GM12865 (cell line): Measurements from ENCODE around the gene NSD1.

Experiments used
- DNase-seq: peaks from one replicate; pipeline ENCODE4 v3.0.0; 2010; ENCODE audit warnings: low read depth
- H3K4me3 ChIP-seq: 2 replicates; pipeline ENCODE4 v1.5.1; 2011; ENCODE audit warnings: mild to moderate bottlenecking, low read depth, low read length, control low read depth
- TF ChIP-seq, protein P1 (sequence below): IDR thresholded peaks from 2 replicates; pipeline ENCODE4 v1.5.1; 2011; ENCODE audit warnings: low read length, control low read depth, low read depth, inconsistent platforms; ENCODE audit not compliant: insufficient read depth; ENCODE audit errors: missing control alignments

Gene NSD1

DNA sequence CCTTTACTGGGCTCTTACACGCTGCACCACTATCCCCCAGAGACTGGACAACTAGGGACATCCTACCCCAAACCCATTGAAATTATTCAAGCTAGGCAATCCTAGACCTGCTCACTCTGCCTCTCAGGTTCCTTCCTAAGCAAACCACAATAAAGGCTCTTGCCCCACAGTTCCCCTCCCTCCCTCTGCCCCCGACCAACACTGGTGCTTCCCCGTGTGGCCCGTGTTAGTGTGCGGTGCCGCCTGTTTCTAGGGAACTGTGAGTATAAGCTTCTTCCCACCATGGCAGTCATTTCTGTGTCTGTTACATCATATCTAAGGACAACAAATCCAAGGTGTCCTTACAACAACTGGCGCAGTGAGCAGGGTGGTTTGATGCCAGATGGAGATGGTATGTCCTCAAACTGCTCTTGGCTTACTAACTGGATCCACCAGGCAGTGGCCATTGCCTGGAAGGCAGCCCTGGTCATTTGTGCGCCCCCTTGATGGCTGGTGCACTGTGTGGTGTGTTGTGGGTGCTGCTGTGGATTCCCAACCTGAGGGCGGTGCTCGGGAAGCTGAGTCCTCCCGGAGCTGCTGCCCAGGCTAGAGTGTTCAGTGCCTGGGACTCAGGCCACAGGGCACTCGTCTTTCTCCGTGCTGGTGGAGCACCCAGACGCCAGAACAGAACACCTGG is 186.5 kb downstream of the NSD1 start:
- no peak for DNase-seq
- TF ChIP-seq, protein P1, sequence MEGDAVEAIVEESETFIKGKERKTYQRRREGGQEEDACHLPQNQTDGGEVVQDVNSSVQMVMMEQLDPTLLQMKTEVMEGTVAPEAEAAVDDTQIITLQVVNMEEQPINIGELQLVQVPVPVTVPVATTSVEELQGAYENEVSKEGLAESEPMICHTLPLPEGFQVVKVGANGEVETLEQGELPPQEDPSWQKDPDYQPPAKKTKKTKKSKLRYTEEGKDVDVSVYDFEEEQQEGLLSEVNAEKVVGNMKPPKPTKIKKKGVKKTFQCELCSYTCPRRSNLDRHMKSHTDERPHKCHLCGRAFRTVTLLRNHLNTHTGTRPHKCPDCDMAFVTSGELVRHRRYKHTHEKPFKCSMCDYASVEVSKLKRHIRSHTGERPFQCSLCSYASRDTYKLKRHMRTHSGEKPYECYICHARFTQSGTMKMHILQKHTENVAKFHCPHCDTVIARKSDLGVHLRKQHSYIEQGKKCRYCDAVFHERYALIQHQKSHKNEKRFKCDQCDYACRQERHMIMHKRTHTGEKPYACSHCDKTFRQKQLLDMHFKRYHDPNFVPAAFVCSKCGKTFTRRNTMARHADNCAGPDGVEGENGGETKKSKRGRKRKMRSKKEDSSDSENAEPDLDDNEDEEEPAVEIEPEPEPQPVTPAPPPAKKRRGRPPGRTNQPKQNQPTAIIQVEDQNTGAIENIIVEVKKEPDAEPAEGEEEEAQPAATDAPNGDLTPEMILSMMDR: no peak
- H3K4me3 ChIP-seq: no peak overlapping the region

DNA sequence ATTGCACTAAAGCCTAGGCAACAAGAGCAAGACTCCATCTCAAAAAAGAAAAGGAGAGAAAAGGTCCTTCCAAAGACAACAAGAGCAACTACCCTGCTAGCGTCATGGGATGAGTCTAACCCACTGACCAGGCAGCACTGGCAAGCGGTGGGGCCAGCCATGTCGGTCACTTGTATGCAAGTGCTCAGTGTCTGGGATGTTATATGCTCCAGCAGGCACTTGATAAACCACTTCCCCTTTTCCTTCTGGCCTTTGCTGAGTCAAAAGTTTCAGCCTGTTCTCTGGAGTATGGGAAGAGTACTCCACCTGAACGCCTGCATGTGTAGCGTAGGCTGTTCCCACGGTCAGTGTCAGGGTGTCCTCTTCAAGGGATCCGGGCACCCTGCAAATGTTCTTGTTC is 187.3 kb downstream of the NSD1 start:
- peak; percentile 28 for DNase-seq
- H3K4me3 ChIP-seq: no peak overlapping the region
- TF ChIP-seq, protein P1: no peak

DNA sequence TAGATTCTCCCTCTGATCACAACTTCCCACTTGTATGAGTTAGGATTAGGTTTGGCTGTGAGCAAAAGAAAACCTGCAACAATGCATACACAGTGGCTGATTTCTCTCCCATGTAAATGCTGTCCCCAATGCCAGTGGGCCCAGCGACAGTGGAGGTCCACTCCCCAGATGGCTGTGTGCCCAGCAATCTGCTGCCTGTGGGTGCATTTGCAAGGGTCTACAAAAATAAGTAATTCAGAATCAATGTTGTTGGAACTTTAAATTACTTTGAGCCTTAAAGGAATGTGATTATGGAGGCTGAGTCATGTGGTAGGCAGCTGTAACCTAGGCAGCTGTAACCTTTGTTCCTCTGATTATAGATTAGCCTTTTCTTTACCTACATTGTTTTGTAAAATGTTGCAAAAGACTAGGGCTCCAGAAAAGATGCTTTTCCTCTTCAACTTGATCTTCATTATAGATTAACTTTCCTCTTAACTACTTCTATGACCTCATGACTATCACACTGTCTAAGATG is 192.4 kb downstream of the NSD1 start:
- TF ChIP-seq, protein P1: no peak
- no peak overlapping the region for H3K4me3 ChIP-seq
- no peak for DNase-seq

DNA sequence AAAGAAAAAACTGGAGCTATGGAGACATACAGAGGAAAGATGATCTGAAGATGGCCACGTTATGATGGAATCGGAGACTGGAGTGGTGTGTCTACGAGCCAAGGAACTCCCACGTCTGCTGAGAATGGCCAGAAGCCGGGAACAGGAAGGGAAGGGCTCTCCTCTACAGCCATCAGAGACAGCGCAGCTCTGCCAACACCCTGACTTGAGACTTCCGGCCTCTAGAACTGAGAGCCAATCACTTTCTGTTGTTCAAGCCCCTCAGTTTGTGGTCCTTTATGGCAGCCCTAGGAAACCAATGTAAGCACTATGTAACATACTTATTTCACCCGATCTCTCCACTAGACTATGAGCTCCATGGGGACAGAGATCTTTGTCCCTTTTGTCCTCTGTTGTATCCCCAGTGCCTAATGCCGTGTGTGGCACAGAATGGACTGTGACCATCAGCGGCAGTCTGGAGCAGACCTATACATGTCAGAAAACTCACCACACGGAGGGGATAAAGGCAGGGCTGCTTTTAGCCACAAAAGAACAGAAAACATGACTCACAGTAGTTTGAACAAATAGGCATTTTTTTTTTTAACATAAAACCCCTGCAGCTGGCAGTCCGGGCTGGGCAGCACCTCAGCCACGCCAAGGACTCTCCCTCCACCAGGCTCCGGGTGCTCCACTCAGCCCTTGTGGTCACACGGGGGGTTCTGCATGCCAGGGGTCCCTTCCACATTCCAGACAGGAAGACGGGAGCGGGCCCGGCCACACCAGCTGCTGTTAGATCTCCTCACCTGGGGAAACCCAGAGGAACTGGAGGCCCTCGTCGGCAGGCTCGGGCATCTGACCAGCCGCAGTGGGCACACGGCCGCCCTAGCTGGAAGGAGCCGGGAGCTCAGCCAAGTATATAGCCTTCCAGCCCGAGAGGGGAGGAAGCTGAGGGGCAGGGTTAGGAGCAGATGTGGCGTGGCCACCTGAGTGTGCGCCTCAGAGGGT is 194.3 kb downstream of the NSD1 start:
- TF ChIP-seq, protein P1: no peak
- DNase-seq: no peak
- H3K4me3 ChIP-seq: no peak overlapping the region

DNA sequence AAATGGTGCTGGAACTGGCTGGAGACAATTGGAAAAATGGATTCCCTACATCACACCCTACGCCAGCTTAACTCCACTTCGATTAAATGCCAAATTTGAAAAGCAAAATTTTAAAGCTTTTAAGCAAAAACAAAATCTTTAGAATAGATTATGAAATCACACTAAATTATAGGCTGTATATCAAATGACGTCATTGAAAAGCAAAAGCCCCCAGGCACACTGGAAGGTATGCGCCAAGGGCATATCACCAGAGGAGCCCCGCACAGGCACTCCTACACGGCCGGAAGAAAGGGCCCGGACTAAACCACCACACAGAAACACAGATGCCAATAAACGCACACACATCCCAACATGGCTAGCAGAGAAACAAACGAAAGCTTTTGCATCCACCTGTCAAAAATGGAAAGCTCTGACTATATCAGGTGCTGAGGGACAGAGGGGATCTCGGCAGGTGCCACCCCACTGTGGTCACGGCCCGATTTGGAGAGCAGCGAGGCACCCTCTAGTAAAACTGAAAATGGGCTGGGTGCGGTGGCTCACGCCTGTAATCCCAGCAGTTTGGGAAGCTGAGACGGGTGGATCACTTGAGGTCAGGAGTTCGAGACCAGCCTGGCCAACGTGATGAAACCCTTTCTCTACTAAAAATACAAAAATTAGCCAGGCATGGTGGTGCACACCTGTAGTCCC is 195.1 kb downstream of the NSD1 start:
- no peak overlapping the region for H3K4me3 ChIP-seq
- TF ChIP-seq, protein P1: no peak
- DNase-seq: no peak

DNA sequence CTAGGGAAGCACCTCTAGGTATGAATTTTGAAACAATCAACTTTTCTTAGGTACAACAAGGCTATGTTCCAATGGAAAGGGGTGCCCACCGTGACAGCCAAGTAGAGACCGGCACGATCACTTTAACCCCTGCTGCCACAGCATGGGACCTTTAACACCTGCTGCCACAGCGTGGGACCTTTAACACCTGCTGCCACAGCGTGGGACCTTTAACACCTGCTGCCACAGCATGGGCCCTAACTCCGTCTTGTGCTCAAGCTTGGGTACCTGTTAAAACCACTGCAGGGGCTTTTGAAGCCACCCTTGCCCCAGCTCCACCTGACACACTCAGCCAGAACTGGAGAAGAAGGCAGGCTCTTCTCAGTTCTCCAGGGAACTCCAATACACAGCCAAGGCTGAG is 196.3 kb downstream of the NSD1 start:
- DNase-seq: no peak
- TF ChIP-seq, protein P1: no peak
- no peak overlapping the region for H3K4me3 ChIP-seq
